HL-60/S4 (cell line): ENCODE data around the gene NHLH1.

Experiments
- in situ Hi-C: fragments of 300-500 bp; cut with MboI; formaldehyde crosslinking; loops from 2 replicates; pipeline ENCODE4 v1.14.3; 2022; ENCODE audit warnings: low sequenced_read_pairs

The NHLH1 gene

GRCh38 chr1:160358073-160358472, 8.8 kb upstream of the NHLH1 start:
- in situ Hi-C loops, result no loop called here

DNA sequence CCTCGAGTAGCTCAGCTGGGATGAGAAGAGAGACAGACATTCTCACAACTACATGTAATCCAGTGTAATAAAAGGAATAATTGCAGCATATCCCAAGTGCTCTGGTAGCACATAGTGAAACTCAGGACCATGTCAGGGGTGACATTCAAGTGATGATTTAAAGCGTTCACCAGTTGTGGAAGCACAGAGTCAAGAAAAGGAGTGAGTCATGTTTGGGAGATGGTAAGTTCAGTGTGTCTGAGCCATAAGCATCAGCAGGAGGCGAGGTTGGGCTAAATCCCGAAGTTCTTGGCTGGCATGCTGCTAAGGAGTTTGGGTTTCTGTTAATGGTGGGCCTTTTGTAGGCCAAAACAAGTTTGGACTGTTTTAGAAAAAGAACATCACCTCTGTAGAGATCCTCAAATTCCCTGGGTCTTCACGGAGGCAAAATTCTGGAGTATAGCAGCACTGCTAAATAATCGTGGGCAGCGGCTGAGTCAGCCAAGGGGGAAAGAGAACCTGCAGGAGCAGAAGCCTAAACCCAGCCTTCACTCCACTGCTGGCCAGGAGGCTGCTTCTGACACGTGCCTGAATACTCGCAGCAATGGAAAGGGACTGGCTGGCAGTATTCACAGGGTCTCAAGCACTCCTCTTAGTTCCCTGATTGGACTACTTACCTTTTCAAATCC, 7.2 kb upstream of the NHLH1 start:
- in situ Hi-C loops, result no loop called here

- in situ Hi-C loops, result no loop called here
Measured at GRCh38 chr1:160360227-160360695, 6.6 kb upstream of the NHLH1 start.

GRCh38 chr1:160361199-160361598, 5.7 kb upstream of the NHLH1 start:
- in situ Hi-C loops, result no loop called here

- in situ Hi-C loops, result no loop called here
Measured at GRCh38 chr1:160361814-160362167, 5.1 kb upstream of the NHLH1 start.

DNA sequence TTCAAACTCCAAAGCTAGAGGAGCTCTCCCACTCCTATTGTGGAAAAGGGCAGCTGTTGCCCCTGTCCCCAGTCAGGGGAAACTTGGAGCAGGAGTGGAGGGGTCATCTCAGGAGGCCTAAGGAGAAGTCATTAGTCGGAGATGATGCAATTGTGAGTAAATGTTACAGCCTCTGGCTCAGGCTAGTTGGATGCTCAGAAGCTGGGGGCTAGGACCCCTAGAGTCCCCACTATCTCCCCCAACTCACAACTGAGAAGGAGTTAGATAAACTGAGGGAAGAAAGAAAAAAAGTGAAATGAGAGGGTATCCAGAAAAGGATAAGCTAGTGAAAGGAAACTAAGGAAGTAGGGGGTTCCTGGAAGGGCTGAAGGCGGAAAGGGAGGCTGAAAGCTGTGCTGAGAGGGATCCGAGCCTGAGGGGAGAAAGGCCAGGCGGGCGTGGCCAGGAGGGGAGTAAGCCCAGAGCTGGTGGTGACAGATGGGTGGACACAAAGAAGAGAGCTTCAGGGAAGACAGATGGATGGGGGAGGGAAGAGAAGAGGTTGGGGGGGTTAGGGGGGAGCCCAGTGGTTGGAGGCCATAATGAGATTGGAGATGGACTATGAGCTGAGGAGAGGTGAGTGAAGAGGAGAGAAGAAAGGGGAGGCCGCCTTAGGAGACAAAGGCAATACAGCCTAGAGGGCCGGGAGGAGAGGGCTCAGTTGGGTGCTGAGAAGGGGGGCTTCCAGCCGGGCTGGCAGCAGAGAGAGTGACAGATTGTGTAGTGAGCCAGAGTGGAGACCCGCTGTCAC, 4.5 kb upstream of the NHLH1 start:
- in situ Hi-C loops, result no loop called here

DNA sequence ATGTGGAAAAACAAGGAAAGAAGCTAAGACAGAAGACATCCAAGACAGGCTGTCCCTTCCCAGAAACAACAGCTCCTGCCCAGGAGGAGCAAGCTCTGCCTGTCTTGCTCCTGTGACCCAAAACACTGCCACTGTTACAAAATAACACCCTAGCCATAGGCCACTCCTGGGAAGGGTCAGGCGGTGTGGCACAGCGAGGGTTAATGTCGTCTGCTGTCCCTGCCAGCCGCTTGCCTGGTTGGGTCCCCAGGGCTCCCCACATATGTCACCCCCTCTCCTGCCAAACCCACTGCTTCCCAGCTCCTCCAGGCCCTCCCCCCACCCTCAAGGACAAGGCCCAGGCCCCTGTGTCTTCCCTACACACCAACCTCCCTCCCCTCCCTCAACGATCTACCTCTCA, 3.9 kb upstream of the NHLH1 start:
- in situ Hi-C loops, result no loop called here

DNA sequence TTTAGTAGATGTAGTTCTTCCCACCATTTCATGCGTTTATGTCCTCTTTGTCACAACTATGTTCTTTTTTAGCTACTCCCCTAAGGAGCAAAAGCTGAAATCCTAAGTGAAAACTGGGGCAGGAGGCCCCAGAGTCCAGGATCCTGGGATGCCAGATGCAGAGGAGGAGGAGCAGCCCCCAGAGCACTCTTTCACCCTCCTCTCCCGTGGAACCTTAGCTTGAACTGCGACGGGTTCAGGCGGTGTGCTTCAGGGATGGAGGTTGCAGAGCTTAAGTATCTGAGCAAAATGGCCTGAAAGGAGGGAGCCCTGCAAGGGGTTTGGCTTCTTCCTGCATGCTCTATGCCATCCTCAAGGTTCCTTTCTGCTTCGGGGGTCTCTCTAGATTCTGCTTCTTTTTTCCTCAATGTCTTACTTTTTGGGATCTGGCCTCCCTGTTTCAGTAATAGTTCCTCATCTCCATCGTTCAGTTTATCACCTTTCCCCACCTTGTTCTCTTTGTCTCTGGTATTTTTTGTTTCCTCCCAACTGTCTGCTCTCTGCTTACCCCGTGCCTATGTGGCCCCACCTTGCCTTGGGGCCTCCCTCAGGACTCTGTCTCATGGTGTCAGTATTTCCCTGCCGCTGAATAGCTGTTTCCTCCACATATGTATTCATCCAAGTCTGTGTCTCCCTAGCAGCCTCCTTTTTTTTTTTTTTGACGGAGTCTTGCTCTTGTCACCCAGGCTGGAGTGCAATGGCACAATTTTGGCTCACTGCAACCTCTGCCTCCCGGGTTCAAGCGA, 2.7 kb upstream of the NHLH1 start:
- in situ Hi-C loops, result no loop called here

GRCh38 chr1:160365325-160365724, 1.5 kb upstream of the NHLH1 start:
- in situ Hi-C loops, result no loop called here

DNA sequence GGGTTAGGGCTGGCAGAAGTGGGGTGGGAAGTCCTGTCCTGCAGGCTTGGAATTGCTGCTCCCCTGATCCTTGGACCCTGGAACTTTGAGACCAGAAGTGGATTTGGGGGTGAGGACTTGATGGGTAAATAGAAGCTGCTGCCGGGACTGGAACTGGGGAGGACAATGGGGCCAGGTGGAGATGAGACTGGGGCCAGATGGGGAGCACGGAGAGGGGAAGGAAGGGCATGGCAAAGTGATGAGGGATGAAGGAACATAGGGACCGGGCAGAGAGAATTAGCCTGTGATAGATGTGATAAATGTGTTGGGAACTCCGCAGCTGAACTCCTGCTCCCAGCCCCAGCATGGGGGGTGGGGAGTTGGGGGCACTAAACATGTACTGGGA, 637 bp downstream of the NHLH1 start:
- in situ Hi-C loops, result no loop called here

- in situ Hi-C loops, result no loop called here
Measured at GRCh38 chr1:160367934-160368923, 1.4 kb downstream of the NHLH1 start.

DNA sequence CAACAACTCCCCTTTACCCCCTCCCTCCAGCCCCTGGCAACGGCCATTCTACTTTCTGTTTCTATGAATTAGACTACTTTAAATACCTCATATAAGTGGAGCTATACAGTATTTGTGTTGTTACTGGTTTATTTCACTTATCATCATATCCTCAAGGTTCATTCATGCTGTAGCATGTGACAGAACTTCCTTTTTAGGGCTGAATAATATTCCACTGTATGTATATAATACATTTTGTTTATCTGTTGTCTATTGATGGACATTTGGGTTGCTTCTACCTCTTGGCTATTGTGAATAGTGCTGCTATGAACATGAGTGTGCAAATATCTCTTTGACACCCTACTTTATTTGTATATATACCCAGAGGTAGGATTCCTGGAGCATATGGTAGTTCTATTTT, 2.2 kb downstream of the NHLH1 start:
- in situ Hi-C loops, result no loop called here

DNA sequence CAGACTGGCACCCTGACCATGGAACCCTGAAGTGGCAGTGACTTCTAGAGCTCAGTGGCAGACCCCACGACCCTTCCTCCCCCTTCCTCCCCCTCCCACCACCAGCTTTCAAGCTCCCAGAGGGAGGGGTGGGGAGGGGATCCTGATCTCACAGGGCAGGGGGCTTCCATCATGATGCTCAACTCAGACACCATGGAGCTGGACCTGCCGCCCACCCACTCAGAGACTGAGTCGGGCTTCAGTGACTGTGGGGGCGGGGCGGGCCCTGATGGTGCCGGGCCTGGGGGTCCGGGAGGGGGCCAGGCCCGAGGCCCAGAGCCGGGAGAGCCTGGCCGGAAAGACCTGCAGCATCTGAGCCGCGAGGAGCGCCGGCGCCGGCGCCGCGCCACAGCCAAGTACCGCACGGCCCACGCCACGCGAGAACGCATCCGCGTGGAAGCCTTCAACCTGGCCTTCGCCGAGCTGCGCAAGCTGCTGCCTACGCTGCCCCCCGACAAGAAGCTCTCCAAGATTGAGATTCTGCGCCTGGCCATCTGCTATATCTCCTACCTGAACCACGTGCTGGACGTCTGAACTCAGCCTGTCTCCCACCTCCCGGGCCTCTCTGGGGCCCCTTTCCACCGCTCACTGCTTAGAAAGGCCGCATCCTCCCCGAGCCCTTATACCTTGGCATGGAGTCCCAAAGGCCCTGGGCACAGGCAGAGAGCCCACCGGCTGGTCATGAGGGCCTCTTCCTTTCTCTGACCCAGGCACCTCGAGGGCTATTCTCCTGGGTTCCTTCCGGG, 3.9 kb downstream of the NHLH1 start:
- in situ Hi-C loops, result loop anchor here (10.0 kb wide), 1 partner anchor 276 kb away; the partner anchor contains the start of gene IGSF8

GRCh38 chr1:160371346-160371631, 4.4 kb downstream of the NHLH1 start:
- in situ Hi-C loops, result loop anchor here (10.0 kb wide), 1 partner anchor 276 kb away; the partner anchor contains the start of gene IGSF8

DNA sequence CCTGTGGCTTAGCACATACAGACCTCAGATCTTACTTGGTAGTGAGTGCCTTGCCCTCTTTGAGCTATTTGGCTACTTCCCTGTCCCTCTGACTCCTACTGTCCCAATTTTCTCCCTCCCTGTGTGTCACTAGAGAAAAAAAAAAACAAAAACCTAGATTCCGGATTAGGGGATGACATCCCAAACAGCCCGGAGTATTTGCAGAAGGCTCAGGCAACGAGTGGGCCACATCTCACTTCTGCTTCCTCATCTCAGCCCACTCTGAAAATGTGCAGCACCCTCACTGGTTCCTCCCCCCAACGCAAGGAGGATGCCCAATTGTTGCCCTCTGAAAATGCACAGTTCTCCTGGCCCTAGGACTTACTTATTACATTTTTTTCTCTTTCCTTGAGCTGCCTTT, 4.9 kb downstream of the NHLH1 start:
- in situ Hi-C loops, result loop anchor here (10.0 kb wide), 1 partner anchor 277 kb away; the partner anchor contains the start of gene IGSF8

GRCh38 chr1:160373696-160374095, 6.8 kb downstream of the NHLH1 start:
- in situ Hi-C loops, result loop anchor here (10.0 kb wide), 1 partner anchor 279 kb away; the partner anchor contains the start of gene IGSF8

- in situ Hi-C loops, result loop anchor here (10.0 kb wide), 1 partner anchor 280 kb away; the partner anchor contains the start of gene IGSF8
Measured at GRCh38 chr1:160374306-160375110, 7.6 kb downstream of the NHLH1 start.

GRCh38 chr1:160375788-160376524, 9.1 kb downstream of the NHLH1 start:
- in situ Hi-C loops, result loop anchor here (10.0 kb wide), 1 partner anchor 281 kb away; the partner anchor contains the start of gene IGSF8
